A549 treated with DMSO at 1 μM for 4 hours (cell line): ENCODE measurements around the gene URB2. TPM values are rescaled to one million over a fixed set of nuclear protein-coding genes. Genes with fewer than 3 reads are reported as not detected.

Experiments
- total RNA-seq: library from RNA; stranded (reverse); fragments of 200-300 nt; extraction: Qiagen RNA extraction; gene quantifications from 5 replicates; pipeline ENCODE4 v1.2.3, GENCODE V29; 2022; ENCODE audit warnings: low read depth

Gene URB2
- 15.6 to 18.2 TPM (median 16.3 TPM) in 5 replicates for total RNA-seq

GRCh38 chr1:229625915-229626831 lies at the start of gene URB2, which contains the start of gene TAF5L:
Gene URB2, plus strand, starts transcription at chr1:229626247. Its CDS starts 1,387 bp downstream, at chr1:229627634.
Gene TAF5L, minus strand, starts transcription at chr1:229626122. Its CDS starts 11,640 bp downstream, at chr1:229614482.

Other genes with a start within 250 kb of the URB2 start
- gene ACTA1, start 192.2 kb upstream of the URB2 start, total RNA-seq, result 0.12 to 0.22 TPM (median 0.16 TPM) in 4 of 5 replicates, not detected in the other
- 17.1 to 28.2 TPM (median 25.5 TPM) in 5 replicates for gene NUP133, start 117.9 kb upstream of the URB2 start, total RNA-seq
- 14.8 to 23.1 TPM (median 19.1 TPM) in 5 replicates for gene ABCB10, start 67.5 kb upstream of the URB2 start, total RNA-seq
- 20.8 to 26.2 TPM (median 23.8 TPM) in 5 replicates for gene TAF5L, start 125 bp upstream of the URB2 start, total RNA-seq